Left lung (tissue), 10 donors: ENCODE measurements around the gene PORCN. TPM values are rescaled to one million over a fixed set of nuclear protein-coding genes. Genes with fewer than 3 reads are reported as not detected.

ENCODE experiments used
- ATAC-seq: fragments of 200-7000 bp; cut with Tn5 transposase; one replicate; pipeline ENCODE4 v1.9.1; 2020; ENCODE audit warnings: moderate library complexity
- DNase-seq, 4 donors: peaks; one replicate each; pipeline ENCODE4 v3.0.0-alpha.2; 2013 to 2020
- H3K27ac ChIP-seq, 2 donors: fragments of 200-600 bp; sonication (generic) in 1 of 2; one replicate each; pipeline versions ENCODE4 v1.5.0 to v1.8.0; 2020 to 2021
- H3K27me3 ChIP-seq, 2 donors: fragments of 200-600 bp; sonication (generic) in 1 of 2; one replicate each; pipeline versions ENCODE4 v1.5.0 to v1.8.0; 2020 to 2021
- H3K36me3 ChIP-seq, 2 donors: fragments of 200-600 bp; sonication (generic) in 1 of 2; one replicate each; pipeline versions ENCODE4 v1.5.0 to v1.8.0; 2020 to 2021
- H3K4me1 ChIP-seq, 2 donors: fragments of 200-600 bp; one replicate each; pipeline ENCODE4 v1.8.0; 2021
- H3K4me3 ChIP-seq, 2 donors: fragments of 200-600 bp; sonication (generic) in 1 of 2; one replicate each; pipeline versions ENCODE4 v1.5.0 to v1.8.0; 2020 to 2021; ENCODE audit warnings: mild to moderate bottlenecking in 1 of 2
- H3K9me3 ChIP-seq, 2 donors: fragments of 200-600 bp; sonication (generic) in 1 of 2; one replicate each; pipeline versions ENCODE4 v1.5.0 to v1.8.0; 2020 to 2021
- intact Hi-C, 2 donors: fragments of 100-400 bp; cut with DNase I; formaldehyde crosslinking; loops; one replicate each; pipeline versions ENCODE4 v1.11.2 to v1.14.2; 2022
- polyA plus RNA-seq, 6 donors: library from polyadenylated mRNA; unstranded; fragments of 120-200 nt; gene quantifications; one replicate each; pipeline ENCODE4 v1.2.1, GENCODE V29; 2013; ENCODE audit not compliant: insufficient read length in 6 of 6
- total RNA-seq, 2 donors: library from RNA; stranded (reverse); fragmentation: NEBNext Ultra II Directional; extraction: Animal tissue kit (Norgen Biotek cat#: 25700); gene quantifications; one replicate each; pipeline ENCODE4 v1.2.1, GENCODE V29; 2021
- TF ChIP-seq, protein P1 (sequence below), 2 donors: fragments of 200-600 bp; sonication (generic) in 1 of 2; IDR thresholded peaks; one replicate each; pipeline versions ENCODE4 v1.5.0 to v1.8.0; 2021; ENCODE audit warnings: antibody characterized with exemption in 2 of 2
- donor health status: DM: no; HTN: yes; CAD: no.
- donor health status: DM: no; HTN: no; CAD: no.

The PORCN gene
- total and polyA plus RNA-seq, 8 donors: 6.7 to 12.2 (median 8.7) TPM

GRCh38 chrX:48496660-48497059, 12.1 kb upstream of the PORCN start:
- Histone ChIP-seq H3K27me3 (no peaks in the 10 kb centered on the region), H3K36me3 (no peaks in the 10 kb centered on the region), H3K4me3 (no peak overlapping the region), H3K27ac (no peak overlapping the region), H3K4me1 (no peaks in the 10 kb centered on the region), H3K9me3 (no peaks in the 10 kb centered on the region)
- DNase-seq: no peak
- intact Hi-C loops: no loop called here
- TF ChIP-seq, protein P1, sequence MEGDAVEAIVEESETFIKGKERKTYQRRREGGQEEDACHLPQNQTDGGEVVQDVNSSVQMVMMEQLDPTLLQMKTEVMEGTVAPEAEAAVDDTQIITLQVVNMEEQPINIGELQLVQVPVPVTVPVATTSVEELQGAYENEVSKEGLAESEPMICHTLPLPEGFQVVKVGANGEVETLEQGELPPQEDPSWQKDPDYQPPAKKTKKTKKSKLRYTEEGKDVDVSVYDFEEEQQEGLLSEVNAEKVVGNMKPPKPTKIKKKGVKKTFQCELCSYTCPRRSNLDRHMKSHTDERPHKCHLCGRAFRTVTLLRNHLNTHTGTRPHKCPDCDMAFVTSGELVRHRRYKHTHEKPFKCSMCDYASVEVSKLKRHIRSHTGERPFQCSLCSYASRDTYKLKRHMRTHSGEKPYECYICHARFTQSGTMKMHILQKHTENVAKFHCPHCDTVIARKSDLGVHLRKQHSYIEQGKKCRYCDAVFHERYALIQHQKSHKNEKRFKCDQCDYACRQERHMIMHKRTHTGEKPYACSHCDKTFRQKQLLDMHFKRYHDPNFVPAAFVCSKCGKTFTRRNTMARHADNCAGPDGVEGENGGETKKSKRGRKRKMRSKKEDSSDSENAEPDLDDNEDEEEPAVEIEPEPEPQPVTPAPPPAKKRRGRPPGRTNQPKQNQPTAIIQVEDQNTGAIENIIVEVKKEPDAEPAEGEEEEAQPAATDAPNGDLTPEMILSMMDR (IDR thresholded peaks at IDR 0.05): no peak
- no peak for ATAC-seq

DNA sequence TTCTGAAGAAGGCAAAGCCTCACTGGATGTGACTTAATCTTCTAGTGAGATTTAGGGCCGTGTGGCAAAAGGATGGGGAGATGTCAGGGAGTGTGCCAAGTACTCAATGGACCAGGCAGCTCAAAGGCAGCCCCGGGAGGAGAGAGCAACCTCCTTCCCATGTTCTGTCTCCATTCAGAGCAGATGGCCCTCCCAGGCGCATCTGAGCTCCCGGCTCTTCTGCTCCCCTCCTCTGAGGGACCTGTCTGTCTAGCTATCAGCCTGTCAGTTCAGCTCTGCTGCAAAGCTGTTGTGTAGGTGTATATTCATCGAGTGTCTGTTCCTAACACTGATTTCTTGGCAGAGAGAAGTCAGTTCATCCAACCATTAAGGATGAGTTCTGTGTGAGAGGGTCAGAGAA, 10.9 kb upstream of the PORCN start:
- Histone ChIP-seq H3K4me3 (no peak overlapping the region), H3K27ac (no peak overlapping the region), H3K4me1 (no peaks in the 10 kb centered on the region), H3K9me3 (no peaks in the 10 kb centered on the region), H3K27me3 (no peaks in the 10 kb centered on the region), H3K36me3 (no peaks in the 10 kb centered on the region)
- ATAC-seq (no peak), DNase-seq (no peak)
- TF ChIP-seq, protein P1 (IDR thresholded peaks at IDR 0.05): no peak
- intact Hi-C loops: no loop called here

DNA sequence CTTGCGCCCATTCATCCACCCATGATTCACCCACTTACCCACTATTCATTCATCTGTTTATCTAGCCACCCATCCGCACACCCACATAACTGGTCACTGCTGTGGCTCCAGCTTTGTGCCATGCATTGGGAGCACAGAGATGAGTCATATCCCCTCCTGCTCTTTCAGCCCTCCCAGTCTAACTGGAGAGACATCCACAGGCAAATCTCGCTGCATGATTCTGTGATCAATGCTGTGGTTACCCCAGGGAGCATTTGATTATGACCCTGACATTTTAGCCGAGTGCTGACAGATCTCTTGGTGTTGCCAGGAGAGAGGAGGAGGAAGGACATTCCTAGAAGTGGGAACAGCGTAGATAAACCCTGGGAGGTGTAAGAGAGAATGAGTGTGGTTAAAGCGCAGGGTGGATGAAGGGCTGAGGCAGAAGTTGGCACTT, 10.4 kb upstream of the PORCN start:
- ATAC-seq (peak; percentile 37), DNase-seq (no peak)
- TF ChIP-seq, protein P1 (IDR thresholded peaks at IDR 0.05): no peak
- Histone ChIP-seq H3K27me3 (no peaks in the 10 kb centered on the region), H3K27ac (no peak overlapping the region), H3K36me3 (no peaks in the 10 kb centered on the region), H3K4me1 (no peaks in the 10 kb centered on the region), H3K4me3 (no peak overlapping the region), H3K9me3 (no peaks in the 10 kb centered on the region)
- intact Hi-C loops: no loop called here

GRCh38 chrX:48504261-48504660, 4.5 kb upstream of the PORCN start:
- H3K9me3 ChIP-seq: no peaks in the 10 kb centered on the region
- H3K27ac ChIP-seq: no peak overlapping the region
- ATAC-seq: no peak
- TF ChIP-seq, protein P1 (IDR thresholded peaks at IDR 0.05): no peak
- intact Hi-C loops: no loop called here
- H3K27me3 ChIP-seq: no peaks in the 10 kb centered on the region
- no peaks in the 10 kb centered on the region for H3K4me1 ChIP-seq
- no peak overlapping the region for H3K4me3 ChIP-seq
- H3K36me3 ChIP-seq: no peaks in the 10 kb centered on the region
- DNase-seq: no peak

- no peak overlapping the region for H3K4me3 ChIP-seq
- TF ChIP-seq, protein P1 (IDR thresholded peaks at IDR 0.05): no peak
- peaks cover 0 to 7% of the 10 kb centered on the region in 2 donors for H3K4me1 ChIP-seq
- no peaks in the 10 kb centered on the region for H3K36me3 ChIP-seq
- H3K9me3 ChIP-seq: no peaks in the 10 kb centered on the region
- intact Hi-C loops: no loop called here
- no peaks in the 10 kb centered on the region for H3K27me3 ChIP-seq
- H3K27ac ChIP-seq: no peak overlapping the region
- ATAC-seq (no peak), DNase-seq (no peak)
Measured at GRCh38 chrX:48505481-48505880, 3.3 kb upstream of the PORCN start.
